Daoy (cell line): ENCODE results near the gene SLC11A2. TPM values are rescaled to one million over a fixed set of nuclear protein-coding genes. Genes with fewer than 3 reads are reported as not detected.

Source experiments
- DNase-seq: peaks from one replicate; pipeline ENCODE4 v3.0.0-alpha.2; 2015; ENCODE audit warnings: low read depth
- total RNA-seq: library from RNA; depleted of rRNA; stranded (reverse); fragments of >200 nt; shearing (Covaris generic); gene quantifications from 2 replicates; pipeline ENCODE4 v1.2.3, GENCODE V29; 2014; rRNA removed

The SLC11A2 gene
- total RNA-seq, 1 experiment from 2014 or later = 54.3 TPM

GRCh38 chr12:50948798-50949197 is 77.4 kb downstream of the SLC11A2 start:
- no peak for DNase-seq

- DNase-seq = no peak
These were observed 78.1 kb downstream of the SLC11A2 start for GRCh38 chr12:50947933-50948626.

GRCh38 chr12:50937653-50938052 is 88.5 kb downstream of the SLC11A2 start:
- no peak for DNase-seq

- DNase-seq = no peak
These were observed 89.2 kb downstream of the SLC11A2 start for GRCh38 chr12:50936821-50937530.

GRCh38 chr12:50934981-50935807 is 91.0 kb downstream of the SLC11A2 start:
- no peak for DNase-seq

GRCh38 chr12:50934371-50934851 is 91.8 kb downstream of the SLC11A2 start:
- DNase-seq = no peak

GRCh38 chr12:50933459-50934124 is 92.6 kb downstream of the SLC11A2 start:
- DNase-seq = peak; percentile 10

- DNase-seq = no peak
These were observed 93.3 kb downstream of the SLC11A2 start for GRCh38 chr12:50932787-50933280.

GRCh38 chr12:50930477-50930876 is 95.7 kb downstream of the SLC11A2 start:
- peak; percentile 53 for DNase-seq

GRCh38 chr12:50929831-50930230 is 96.4 kb downstream of the SLC11A2 start:
- no peak for DNase-seq

Other genes with a start within 250 kb of the SLC11A2 start
- not detected in 2 replicates for gene TMPRSS12, start 183.5 kb downstream of the SLC11A2 start, total RNA-seq
- gene HIGD1C, start 73.8 kb downstream of the SLC11A2 start, total RNA-seq = not detected in 2 replicates
- gene LETMD1, start 21.9 kb upstream of the SLC11A2 start, total RNA-seq = 21.2 and 27.8 TPM in 2 replicates
- 16.9 and 22.3 TPM in 2 replicates for gene CSRNP2, start 57.2 kb upstream of the SLC11A2 start, total RNA-seq
- gene TFCP2, start 146.8 kb upstream of the SLC11A2 start, total RNA-seq = 4.9 and 9.5 TPM in 2 replicates
- 0.71 and 4.2 TPM in 2 replicates for gene POU6F1, start 191.7 kb upstream of the SLC11A2 start, total RNA-seq
- gene DAZAP2, start 212.4 kb upstream of the SLC11A2 start, total RNA-seq = 226 and 263 TPM in 2 replicates
- 10.4 and 26.9 TPM in 2 replicates for gene SMAGP, start 244.0 kb upstream of the SLC11A2 start, total RNA-seq